Keratinocyte (primary cell): Measurements from ENCODE around the gene SLCO3A1. TPM values are rescaled to one million over a fixed set of nuclear protein-coding genes. Genes with fewer than 3 reads are reported as not detected.

Source experiments
- DNase-seq: peaks from one replicate; pipeline ENCODE4 v3.0.0-alpha.2; 2011; ENCODE audit warnings: low read depth, missing footprints, low spot score
- FAIRE-seq: peaks from 2 replicates; lab custom pipeline; 2011; peaks lifted over from hg19 to GRCh38; lab: Jason Lieb, UNC
- H2AFZ ChIP-seq: 2 replicates; pipeline ENCODE4 v1.6.0; 2012; ENCODE audit warnings: low read length, control low read depth, inconsistent platforms; ENCODE audit not compliant: control insufficient read depth
- H3K27ac ChIP-seq: 2 replicates; pipeline ENCODE4 v1.5.1; 2011; ENCODE audit warnings: low read length; ENCODE audit not compliant: control insufficient read depth, insufficient read depth
- H3K27me3 ChIP-seq: 3 replicates; pipeline ENCODE4 v1.6.0; 2011; ENCODE audit warnings: low read length; ENCODE audit not compliant: control insufficient read depth, insufficient read depth; ENCODE audit errors: extremely low read depth
- H3K36me3 ChIP-seq, 2 experiments: 2 replicates in 1 of 2; 3 replicates in 1 of 2; pipeline ENCODE4 v1.5.1; 2011; ENCODE audit warnings: low read length in 2 of 2, mild to moderate bottlenecking in 1 of 2; ENCODE audit not compliant: control insufficient read depth in 2 of 2, insufficient read depth in 2 of 2; ENCODE audit errors: extremely low read depth in 1 of 2
- H3K4me1 ChIP-seq: 3 replicates; pipeline ENCODE4 v1.5.1; 2011; ENCODE audit warnings: low read length; ENCODE audit not compliant: control insufficient read depth, insufficient read depth; ENCODE audit errors: extremely low read depth
- H3K4me2 ChIP-seq: 3 replicates; pipeline ENCODE4 v1.6.0; 2011; ENCODE audit warnings: low read depth, low read length; ENCODE audit not compliant: control insufficient read depth, insufficient read depth; ENCODE audit errors: extremely low read depth
- H3K4me3 ChIP-seq, 3 experiments: fragments of 200-600 bp in 1 of 3; sonication (generic) in 1 of 3; 2 replicates in 2 of 3; 3 replicates in 1 of 3; pipeline ENCODE4 v1.5.1; 2011 to 2016; ENCODE audit warnings: low read length in 3 of 3, mild to moderate bottlenecking in 3 of 3, control low read depth in 2 of 3, inconsistent platforms in 1 of 3, low read depth in 1 of 3, mixed read lengths in 1 of 3, mixed run types in 1 of 3, moderate library complexity in 1 of 3; ENCODE audit not compliant: control insufficient read depth in 2 of 3, insufficient read depth in 2 of 3; ENCODE audit errors: extremely low read depth in 1 of 3
- H3K79me2 ChIP-seq: 2 replicates; pipeline ENCODE4 v1.6.0; 2012; ENCODE audit warnings: low read length; ENCODE audit not compliant: control insufficient read depth, insufficient read depth
- H3K9ac ChIP-seq: 3 replicates; pipeline ENCODE4 v1.6.0; 2011; ENCODE audit warnings: low read length; ENCODE audit not compliant: control insufficient read depth, insufficient read depth; ENCODE audit errors: extremely low read depth
- H3K9me1 ChIP-seq: 3 replicates; pipeline ENCODE4 v1.6.0; 2011; ENCODE audit warnings: low read length; ENCODE audit not compliant: control insufficient read depth, insufficient read depth; ENCODE audit errors: extremely low read depth
- H3K9me3 ChIP-seq: 2 replicates; pipeline ENCODE4 v1.5.1; 2012; ENCODE audit warnings: low read depth, low read length; ENCODE audit not compliant: control insufficient read depth
- H4K20me1 ChIP-seq: 3 replicates; pipeline ENCODE4 v1.6.0; 2011; ENCODE audit warnings: low read length; ENCODE audit not compliant: control insufficient read depth, insufficient read depth; ENCODE audit errors: extremely low read depth
- CTCF ChIP-seq, 3 experiments: IDR thresholded peaks in 1 of 3; conservative IDR thresholded peaks in 1 of 3; optimal IDR thresholded peaks in 1 of 3; 2 replicates in 2 of 3; 3 replicates in 1 of 3; pipeline versions ENCODE3 to v1.5.1; 2011; ENCODE audit warnings: low read length in 3 of 3, mild to moderate bottlenecking in 3 of 3, moderate library complexity in 2 of 3, control low read depth in 1 of 3, inconsistent platforms in 1 of 3; ENCODE audit not compliant: insufficient read depth in 2 of 3; ENCODE audit errors: extremely low read depth in 1 of 3
- EZH2 ChIP-seq: IDR thresholded peaks from one replicate; pipeline ENCODE4 v1.6.1; 2012; ENCODE audit warnings: inconsistent platforms, mild to moderate bottlenecking, low read length, moderate library complexity
- dilution Hi-C: fragments of 300-500 bp; cut with MboI; formaldehyde crosslinking; loops from one replicate; pipeline ENCODE4 v1.7.0; 2020; ENCODE audit warnings: low sequenced_read_pairs; ENCODE audit not compliant: extremely low pct_ligation_motif_present
- polyA plus RNA-seq, 5 experiments: library from polyadenylated mRNA; depleted of rRNA in 3 of 5; stranded (reverse) in 3 of 5; stranded (forward) in 1 of 5; unstranded in 1 of 5; fragments of >200 nt; gene quantifications; 1 replicate in 1 of 5; 2 replicates in 3 of 5; 3 replicates in 1 of 5; pipeline versions ENCODE4 v1.2.1 to v1.2.3, GENCODE V29; 2011 to 2012; ENCODE audit warnings: missing spikeins in 2 of 5, low read depth in 1 of 5, low replicate concordance in 1 of 5

SLCO3A1 gene
- polyA plus RNA-seq, 1 donor (not counting 4 experiments of a cell fraction or from before 2014, with no cell fraction given), result 21.3 TPM

GRCh38 chr15:92009162-92009561 is 155.7 kb downstream of the SLCO3A1 start:
- no peak overlapping the region for H3K4me2 ChIP-seq
- H3K27ac ChIP-seq, result no peak overlapping the region
- dilution Hi-C loops, result no loop called here
- H3K79me2 ChIP-seq, result peaks cover 13% of the 10 kb centered on the region
- H3K36me3 ChIP-seq, result no peaks in the 10 kb centered on the region
- peaks cover 3% of the 10 kb centered on the region for H4K20me1 ChIP-seq
- TF ChIP-seq EZH2, result no peak
- TF ChIP-seq CTCF (optimal IDR thresholded peaks at IDR 0.05 in 1 of 3, IDR thresholded peaks at IDR 0.05 in 1 of 3, conservative IDR thresholded peaks at IDR 0.05 in 1 of 3; ENCODE audit: extremely low read depth in 1 of 3, insufficient read depth in 2 of 3, low read length in 3 of 3), result no peak
- H3K9me1 ChIP-seq, result peaks cover 4% of the 10 kb centered on the region
- FAIRE-seq (no peak), DNase-seq (no peak)
- peaks cover 16% of the 10 kb centered on the region for H3K4me1 ChIP-seq
- H3K9me3 ChIP-seq, result no peaks in the 10 kb centered on the region
- no peak overlapping the region for H3K4me3 ChIP-seq
- no peaks in the 10 kb centered on the region for H3K27me3 ChIP-seq
- no peak overlapping the region for H2AFZ ChIP-seq
- H3K9ac ChIP-seq, result no peak overlapping the region

DNA sequence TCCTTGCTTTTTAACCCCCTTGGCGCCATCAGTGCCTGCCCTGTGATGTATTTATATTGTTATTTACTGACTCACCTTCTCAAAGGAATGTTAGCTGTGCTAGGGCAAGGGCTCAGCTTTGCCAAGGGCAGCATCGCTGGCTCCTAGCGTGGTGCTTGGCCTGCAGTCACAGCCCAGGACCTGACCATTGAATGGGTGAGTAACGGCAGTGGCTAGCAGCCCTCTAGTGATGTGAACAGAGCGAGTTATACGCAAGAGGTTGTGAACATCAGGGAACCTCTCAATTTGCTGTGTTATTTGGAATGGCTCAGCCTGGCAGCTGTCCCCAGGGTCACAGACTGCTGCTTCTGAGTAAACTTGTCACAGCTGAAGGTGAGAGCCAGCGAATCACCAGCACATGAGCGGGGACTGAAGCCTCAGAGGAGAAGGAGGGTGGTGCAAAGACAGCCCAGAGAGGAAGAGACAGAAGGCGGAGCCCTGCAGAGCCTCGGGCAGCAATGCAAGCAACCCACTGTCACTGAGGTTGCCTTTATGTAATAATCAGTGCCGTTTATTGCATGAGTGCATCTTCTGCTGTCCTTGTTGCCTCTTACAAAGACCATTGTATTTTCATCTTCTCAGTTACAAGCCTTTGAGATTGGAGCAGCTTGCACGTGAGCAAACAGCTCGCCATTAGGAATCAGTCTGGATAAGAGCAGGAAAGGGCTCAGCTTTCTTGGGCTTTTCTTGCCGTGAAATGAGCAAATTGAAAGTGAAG is 158.3 kb downstream of the SLCO3A1 start:
- Histone ChIP-seq H3K9me1 (peaks cover 4% of the 10 kb centered on the region), H3K9ac (no peak overlapping the region), H3K9me3 (no peaks in the 10 kb centered on the region), H3K4me1 (peaks cover 16% of the 10 kb centered on the region), H3K27ac (peak overlapping the region; percentile 22), H3K4me2 (peak overlapping the region; percentile 85), H3K4me3 (peak overlapping the region in 2 of 3 experiments; percentile 2 to 21), H4K20me1 (no peaks in the 10 kb centered on the region), H3K79me2 (peaks cover 8% of the 10 kb centered on the region), H3K27me3 (no peaks in the 10 kb centered on the region), H3K36me3 (no peaks in the 10 kb centered on the region), H2AFZ (no peak overlapping the region)
- FAIRE-seq, result peak; percentile 84
- peak; percentile 25 for DNase-seq
- TF ChIP-seq CTCF (optimal IDR thresholded peaks at IDR 0.05 in 1 of 3, IDR thresholded peaks at IDR 0.05 in 1 of 3, conservative IDR thresholded peaks at IDR 0.05 in 1 of 3; ENCODE audit: extremely low read depth in 1 of 3, insufficient read depth in 2 of 3, low read length in 3 of 3), result peak in 1 of 3 experiments; percentile 5
- TF ChIP-seq EZH2, result no peak
- dilution Hi-C loops, result no loop called here
